Fibroblast of skin of right quadriceps (primary cell): Measurements from ENCODE around the gene ZDHHC6.
A peak's percentile ranks its signal among the peaks of the same experiment; 100 is the strongest.
"Not testable (repeated sequence)": the region's sequence is repeated elsewhere in the genome, so short reads cannot be mapped to it uniquely, and the experiment has no call there.

Experiments
- DNase-seq: peaks from one replicate; pipeline ENCODE4 v3.0.0-alpha.2; 2013

ZDHHC6 gene

GRCh38 chr10:112442063-112442462, 4.7 kb downstream of the ZDHHC6 start:
- no peak for DNase-seq

- DNase-seq = no peak
Measured at GRCh38 chr10:112441520-112441919, 5.2 kb downstream of the ZDHHC6 start.

GRCh38 chr10:112438356-112438755, 8.4 kb downstream of the ZDHHC6 start:
- no peak for DNase-seq

- peak; percentile 20 for DNase-seq
Measured at GRCh38 chr10:112434988-112435619, 11.6 kb downstream of the ZDHHC6 start.

- no peak for DNase-seq
Measured at GRCh38 chr10:112433136-112433535, 13.6 kb downstream of the ZDHHC6 start.

- no peak for DNase-seq
Measured at GRCh38 chr10:112429654-112430230, 17.0 kb downstream of the ZDHHC6 start.

- no peak for DNase-seq
Measured at GRCh38 chr10:112429147-112429546, 17.6 kb downstream of the ZDHHC6 start.

- no peak for DNase-seq
Measured at GRCh38 chr10:112426111-112426510, 20.6 kb downstream of the ZDHHC6 start.

- no peak for DNase-seq
Measured at GRCh38 chr10:112424651-112425050, 22.1 kb downstream of the ZDHHC6 start.

GRCh38 chr10:112421731-112422130, 25.0 kb downstream of the ZDHHC6 start:
- DNase-seq = no peak

GRCh38 chr10:112412696-112413095, 34.0 kb downstream of the ZDHHC6 start:
- no peak for DNase-seq

- no peak for DNase-seq
Measured at GRCh38 chr10:112409755-112410154, 37.0 kb downstream of the ZDHHC6 start.

GRCh38 chr10:112409299-112409698, 37.4 kb downstream of the ZDHHC6 start:
- DNase-seq = no peak

GRCh38 chr10:112407696-112408095, 39.0 kb downstream of the ZDHHC6 start:
- DNase-seq = no peak

- not testable (repeated sequence) for DNase-seq
Measured at GRCh38 chr10:112406806-112407205, 39.9 kb downstream of the ZDHHC6 start.

- no peak for DNase-seq
Measured at GRCh38 chr10:112404617-112405016, 42.1 kb downstream of the ZDHHC6 start.

GRCh38 chr10:112402917-112403316, 43.8 kb downstream of the ZDHHC6 start:
- no peak for DNase-seq

GRCh38 chr10:112397592-112397991, 49.1 kb downstream of the ZDHHC6 start:
- no peak for DNase-seq

GRCh38 chr10:112395809-112396530, 50.7 kb downstream of the ZDHHC6 start:
- DNase-seq = no peak

- DNase-seq = no peak
Measured at GRCh38 chr10:112394475-112394875, 52.2 kb downstream of the ZDHHC6 start.

GRCh38 chr10:112393827-112394226, 52.9 kb downstream of the ZDHHC6 start:
- no peak for DNase-seq

- DNase-seq = no peak
Measured at GRCh38 chr10:112393341-112393740, 53.4 kb downstream of the ZDHHC6 start.

GRCh38 chr10:112390125-112390703, 56.5 kb downstream of the ZDHHC6 start:
- no peak for DNase-seq

GRCh38 chr10:112389271-112389822, 57.4 kb downstream of the ZDHHC6 start:
- peak; percentile 38 for DNase-seq
